CD4-positive, alpha-beta T cell treated with Interleukin-10 for 1 hour (primary cell): ENCODE data around the gene GAGE12E.
"Not testable (repeated sequence)": the region's sequence is repeated elsewhere in the genome, so short reads cannot be mapped to it uniquely, and the experiment has no call there.

ENCODE experiments used
- DNase-seq: peaks from one replicate; pipeline ENCODE4 v3.0.0-alpha.2; 2020

The GAGE12E gene

GRCh38 chrX:49550989-49551388, at the start of gene GAGE12E:
TSS of gene GAGE12E (plus strand) at chrX:49551289. CDS start at chrX:49552444, 1,155 bp downstream.
- DNase-seq: not testable (repeated sequence)

GRCh38 chrX:49531877-49532276, 19.2 kb upstream of the GAGE12E start, which contains the start of gene GAGE12C:
TSS of gene GAGE12C (plus strand) at chrX:49532177. CDS start at chrX:49533332, 1,155 bp downstream.
- not testable (repeated sequence) for DNase-seq

- DNase-seq: not testable (repeated sequence)
Observed at GRCh38 chrX:49541433-49541832, 9.7 kb upstream of the GAGE12E start, which contains the start of gene GAGE12D. TSS of gene GAGE12D (plus strand) at chrX:49541733. CDS start at chrX:49542888, 1,155 bp downstream.

GRCh38 chrX:49560542-49560941, 9.5 kb downstream of the GAGE12E start, which contains the start of gene GAGE12F:
TSS of gene GAGE12F (plus strand) at chrX:49560842. CDS start at chrX:49561997, 1,155 bp downstream.
- not testable (repeated sequence) for DNase-seq

- DNase-seq: not testable (repeated sequence)
Observed at GRCh38 chrX:49568728-49569127, 17.6 kb downstream of the GAGE12E start.

GRCh38 chrX:49569152-49569551, 18.1 kb downstream of the GAGE12E start:
- DNase-seq: not testable (repeated sequence)

- DNase-seq: not testable (repeated sequence)
Observed at GRCh38 chrX:49570100-49570499, 19.0 kb downstream of the GAGE12E start, which contains the start of gene GAGE12G. TSS of gene GAGE12G (plus strand) at chrX:49570400. CDS start at chrX:49571555, 1,155 bp downstream.

- DNase-seq: not testable (repeated sequence)
Observed at GRCh38 chrX:49579649-49580048, 28.6 kb downstream of the GAGE12E start, which contains the start of gene GAGE12H. TSS of gene GAGE12H (plus strand) at chrX:49579949. CDS start at chrX:49581104, 1,155 bp downstream.

- DNase-seq: not testable (repeated sequence)
Observed at GRCh38 chrX:49589196-49589595, 38.1 kb downstream of the GAGE12E start, which contains the start of gene GAGE2A. TSS of gene GAGE2A (plus strand) at chrX:49589496. CDS start at chrX:49590651, 1,155 bp downstream.

GRCh38 chrX:49589769-49590478, 38.8 kb downstream of the GAGE12E start:
- not testable (repeated sequence) for DNase-seq

- DNase-seq: not testable (repeated sequence)
Observed at GRCh38 chrX:49590488-49590887, 39.4 kb downstream of the GAGE12E start.

- DNase-seq: not testable (repeated sequence)
Observed at GRCh38 chrX:49598720-49599119, 47.6 kb downstream of the GAGE12E start, which contains the start of gene GAGE1. TSS of gene GAGE1 (plus strand) at chrX:49599020. CDS start at chrX:49600175, 1,155 bp downstream.
